Activated naive CD4-positive, alpha-beta T cell treated with anti-CD3 and anti-CD28 coated beads for 36 hours (primary cell): ENCODE measurements around the gene SNX1. TPM values are rescaled to one million over a fixed set of nuclear protein-coding genes. Genes with fewer than 3 reads are reported as not detected.

Experiments used
- CTCF ChIA-PET: fragments of 350-600 bp; sonication (Branson Sonifier 250); formaldehyde crosslinking; loops from one replicate; lab custom pipeline; 2021; ENCODE audit warnings: antibody characterized with exemption; lab: Charles Lee
- DNase-seq: peaks from one replicate; pipeline ENCODE4 v3.0.0-alpha.2; 2020
- H3K27ac Mint-ChIP-seq: one replicate; pipeline ENCODE4 v1.8.0; 2021; ENCODE audit warnings: mild to moderate bottlenecking, mixed read lengths
- H3K27me3 Mint-ChIP-seq: one replicate; pipeline ENCODE4 v1.8.0; 2021; ENCODE audit warnings: low read depth, mixed read lengths
- H3K36me3 Mint-ChIP-seq: one replicate; pipeline ENCODE4 v1.8.0; 2021; ENCODE audit warnings: low read depth, mixed read lengths
- H3K4me1 Mint-ChIP-seq: one replicate; pipeline ENCODE4 v1.8.0; 2021; ENCODE audit warnings: low read depth, mixed read lengths
- H3K4me3 Mint-ChIP-seq: one replicate; pipeline ENCODE4 v1.8.0; 2021; ENCODE audit warnings: mild to moderate bottlenecking, moderate library complexity, mixed read lengths
- H3K9me3 Mint-ChIP-seq: one replicate; pipeline ENCODE4 v1.8.0; 2021; ENCODE audit warnings: mixed read lengths
- intact Hi-C: fragments of 100-400 bp; cut with micrococcal nuclease; formaldehyde crosslinking; loops from one replicate; pipeline ENCODE4 v1.15.1; 2023
- total RNA-seq, 2 experiments: library from RNA; stranded (reverse); gene quantifications; one replicate each; pipeline ENCODE4 v1.2.3, GENCODE V29; 2021

Gene SNX1
- total RNA-seq, 2 experiments from 2014 or later: 80.7 to 84.2 TPM

GRCh38 chr15:64144192-64144564, 48.4 kb downstream of the SNX1 start:
- CTCF ChIA-PET: interaction anchor here (0.8 to 1.5 kb wide), 2 partner anchors 9 to 11 kb away, joined by 3 to 7 read pairs; no protein-coding TSS in a partner anchor
- H3K4me1 Mint-ChIP-seq: no peaks in the 10 kb centered on the region
- no peaks in the 10 kb centered on the region for H3K27me3 Mint-ChIP-seq
- no peaks in the 10 kb centered on the region for H3K9me3 Mint-ChIP-seq
- no peak for DNase-seq
- intact Hi-C loops: no loop called here
- H3K27ac Mint-ChIP-seq: no peak overlapping the region
- peaks cover 9% of the 10 kb centered on the region for H3K36me3 Mint-ChIP-seq
- no peak overlapping the region for H3K4me3 Mint-ChIP-seq

- H3K9me3 Mint-ChIP-seq: no peaks in the 10 kb centered on the region
- intact Hi-C loops: no loop called here
- peaks cover 9% of the 10 kb centered on the region for H3K36me3 Mint-ChIP-seq
- no peak for DNase-seq
- H3K27me3 Mint-ChIP-seq: peaks cover 2% of the 10 kb centered on the region
- H3K27ac Mint-ChIP-seq: no peak overlapping the region
- H3K4me3 Mint-ChIP-seq: no peak overlapping the region
- H3K4me1 Mint-ChIP-seq: peaks cover 4% of the 10 kb centered on the region
- CTCF ChIA-PET: interaction anchor here (1.5 kb wide), 1 partner anchor 8 kb away, joined by 7 read pairs; no protein-coding TSS in a partner anchor
Observed at GRCh38 chr15:64144565-64145281, 48.9 kb downstream of the SNX1 start.

GRCh38 chr15:64146041-64146440, 50.3 kb downstream of the SNX1 start:
- no peaks in the 10 kb centered on the region for H3K9me3 Mint-ChIP-seq
- H3K4me1 Mint-ChIP-seq: peaks cover 10% of the 10 kb centered on the region
- H3K27me3 Mint-ChIP-seq: peaks cover 6% of the 10 kb centered on the region
- H3K27ac Mint-ChIP-seq: no peak overlapping the region
- intact Hi-C loops: no loop called here
- CTCF ChIA-PET: interaction anchor here (0.6 to 1.4 kb wide), 2 partner anchors 11 to 59 kb away, joined by 3 to 4 read pairs; no protein-coding TSS in a partner anchor
- peaks cover 9% of the 10 kb centered on the region for H3K36me3 Mint-ChIP-seq
- DNase-seq: no peak
- H3K4me3 Mint-ChIP-seq: no peak overlapping the region

- Mint-ChIP-seq H3K4me3 (no peak overlapping the region), H3K9me3 (no peaks in the 10 kb centered on the region), H3K4me1 (peaks cover 10% of the 10 kb centered on the region), H3K36me3 (peaks cover 5% of the 10 kb centered on the region), H3K27me3 (peaks cover 7% of the 10 kb centered on the region), H3K27ac (no peak overlapping the region)
- intact Hi-C loops: no loop called here
- no peak for DNase-seq
- CTCF ChIA-PET: interaction anchor here (1.4 kb wide), 1 partner anchor 11 kb away, joined by 3 read pairs; no protein-coding TSS in a partner anchor
Observed at GRCh38 chr15:64146520-64146884, 50.7 kb downstream of the SNX1 start.

- CTCF ChIA-PET: interaction anchor here (1.4 kb wide), 1 partner anchor 10 kb away, joined by 3 read pairs; no protein-coding TSS in a partner anchor
- Mint-ChIP-seq H3K27ac (no peak overlapping the region), H3K4me1 (peaks cover 10% of the 10 kb centered on the region), H3K4me3 (no peak overlapping the region), H3K36me3 (peaks cover 2% of the 10 kb centered on the region), H3K27me3 (peaks cover 7% of the 10 kb centered on the region), H3K9me3 (no peaks in the 10 kb centered on the region)
- intact Hi-C loops: no loop called here
- DNase-seq: no peak
Observed at GRCh38 chr15:64146885-64147681, 51.3 kb downstream of the SNX1 start.

- Mint-ChIP-seq H3K9me3 (no peaks in the 10 kb centered on the region), H3K4me1 (peaks cover 17% of the 10 kb centered on the region), H3K4me3 (no peak overlapping the region)
Observed at GRCh38 chr15:64148168-64148567, 52.4 kb downstream of the SNX1 start.

GRCh38 chr15:64148581-64148980, 52.8 kb downstream of the SNX1 start:
- no peak overlapping the region for H3K4me3 Mint-ChIP-seq
- peaks cover 2% of the 10 kb centered on the region for H3K36me3 Mint-ChIP-seq
- peaks cover 20% of the 10 kb centered on the region for H3K4me1 Mint-ChIP-seq
- DNase-seq: no peak
- intact Hi-C loops: no loop called here
- peaks cover 11% of the 10 kb centered on the region for H3K27me3 Mint-ChIP-seq
- no peak overlapping the region for H3K27ac Mint-ChIP-seq
- CTCF ChIA-PET: interaction anchor here (0.8 to 1.3 kb wide), 2 partner anchors 42 to 505 kb away, joined by 3 to 4 read pairs; no protein-coding TSS in a partner anchor
- H3K9me3 Mint-ChIP-seq: no peaks in the 10 kb centered on the region

More at GRCh38 chr15:64148168-64148567, 52.4 kb downstream of the SNX1 start:
- no peak overlapping the region for H3K27ac Mint-ChIP-seq
- DNase-seq: no peak
- peaks cover 8% of the 10 kb centered on the region for H3K27me3 Mint-ChIP-seq
- CTCF ChIA-PET: interaction anchor here (0.6 to 1.3 kb wide), 3 partner anchors 11 to 505 kb away, joined by 3 to 4 read pairs (median 4); no protein-coding TSS in a partner anchor
- intact Hi-C loops: no loop called here
- H3K36me3 Mint-ChIP-seq: peaks cover 2% of the 10 kb centered on the region

GRCh38 chr15:64149424-64149823, 53.6 kb downstream of the SNX1 start:
- CTCF ChIA-PET: interaction anchor here (0.5 to 1.0 kb wide), 3 partner anchors 14 to 755 kb away, joined by 3 read pairs; no protein-coding TSS in a partner anchor
- intact Hi-C loops: no loop called here
- H3K27ac Mint-ChIP-seq: peak overlapping the region; percentile 57
- no peaks in the 10 kb centered on the region for H3K9me3 Mint-ChIP-seq
- peaks cover 20% of the 10 kb centered on the region for H3K4me1 Mint-ChIP-seq
- peaks cover 11% of the 10 kb centered on the region for H3K27me3 Mint-ChIP-seq
- peak overlapping the region; percentile 32 for H3K4me3 Mint-ChIP-seq
- peak; percentile 73 for DNase-seq
- H3K36me3 Mint-ChIP-seq: peaks cover 3% of the 10 kb centered on the region

GRCh38 chr15:64149893-64150578, 54.3 kb downstream of the SNX1 start:
- CTCF ChIA-PET: interaction anchor here (0.6 to 1.0 kb wide), 2 partner anchors 14 to 755 kb away, joined by 3 read pairs; no protein-coding TSS in a partner anchor
- peak overlapping the region; percentile 21 for H3K4me3 Mint-ChIP-seq
- no peaks in the 10 kb centered on the region for H3K9me3 Mint-ChIP-seq
- peak overlapping the region; percentile 57 for H3K27ac Mint-ChIP-seq
- peaks cover 20% of the 10 kb centered on the region for H3K4me1 Mint-ChIP-seq
- H3K36me3 Mint-ChIP-seq: peaks cover 3% of the 10 kb centered on the region
- H3K27me3 Mint-ChIP-seq: peaks cover 11% of the 10 kb centered on the region
- DNase-seq: no peak
- intact Hi-C loops: loop anchor here (5.0 to 10.0 kb wide), 2 partner anchors 315 to 683 kb away; partner anchors contain the start of gene HERC1

GRCh38 chr15:64151727-64152506, 56.1 kb downstream of the SNX1 start, which contains the start of gene SNX22:
Gene SNX22 (plus strand): TSS chr15:64151731. CDS start chr15:64151776, 45 bp downstream.
- Mint-ChIP-seq H3K4me3 (peak within 1 kb of the TSS; percentile 68), H3K36me3 (peaks cover 7% of the 10 kb centered on the region), H3K27me3 (peaks cover 11% of the 10 kb centered on the region), H3K9me3 (no peaks in the 10 kb centered on the region), H3K4me1 (peaks cover 20% of the 10 kb centered on the region), H3K27ac (no peak within 1 kb of the TSS)
- CTCF ChIA-PET: interaction anchor here (1.3 to 2.0 kb wide), 3 partner anchors 7 to 54 kb away, joined by 6 to 7 read pairs (median 7); no protein-coding TSS in a partner anchor
- intact Hi-C loops: loop anchor here (2.0 to 10.0 kb wide), 4 partner anchors 317 to 685 kb away; partner anchors contain the start of gene HERC1
- peak; percentile 12 for DNase-seq
